HG03280 (cell line): Measurements from ENCODE around the gene ACY1.
"Not testable (repeated sequence)": the region's sequence is repeated elsewhere in the genome, so short reads cannot be mapped to it uniquely, and the experiment has no call there.

Source experiments
- ATAC-seq: cut with Tn5 transposase; IDR thresholded peaks from one replicate; pipeline ENCODE4 v1.9.1; 2021; ENCODE audit warnings: mild to moderate bottlenecking, moderate library complexity; ENCODE audit not compliant: unreplicated experiment

The ACY1 gene

GRCh38 chr3:51980253-51980652 lies 3.1 kb upstream of the ACY1 start:
- no peak for ATAC-seq

- peak; percentile 43 for ATAC-seq
Observed at GRCh38 chr3:51982352-51982837, 940 bp upstream of the ACY1 start.

DNA sequence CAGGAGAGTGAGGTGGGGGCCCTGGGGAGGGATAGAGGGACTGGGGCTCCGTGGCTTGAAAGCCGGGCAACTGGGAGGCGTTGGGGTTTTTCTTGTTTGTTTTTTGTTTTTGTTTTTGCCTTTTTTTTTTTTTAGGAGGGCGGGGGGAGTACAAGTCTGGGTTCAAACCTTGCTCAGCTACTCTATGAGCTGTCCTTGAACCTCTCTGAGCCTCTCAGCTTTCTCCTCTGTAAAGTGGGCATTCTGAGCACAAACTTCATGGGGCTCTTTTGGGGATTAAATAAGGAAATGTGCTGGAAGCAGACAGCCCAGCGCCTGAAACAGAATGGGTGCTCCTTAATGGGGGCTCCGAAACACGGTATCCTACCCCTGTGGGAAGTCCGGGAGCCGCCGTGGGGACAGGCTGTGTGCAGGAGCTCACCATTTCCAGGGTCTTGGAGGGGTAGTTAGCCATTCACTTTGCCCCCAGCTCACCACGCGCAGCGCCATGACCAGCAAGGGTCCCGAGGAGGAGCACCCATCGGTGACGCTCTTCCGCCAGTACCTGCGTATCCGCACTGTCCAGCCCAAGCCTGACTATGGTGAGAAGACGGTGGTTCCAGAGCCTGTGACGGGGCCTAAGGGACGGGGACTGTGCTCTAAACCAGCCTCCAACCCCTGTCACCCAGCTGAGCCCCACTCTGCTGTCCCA lies 388 bp downstream of the ACY1 start:
- ATAC-seq: no peak

- no peak for ATAC-seq
Observed at GRCh38 chr3:51984269-51984647, 923 bp downstream of the ACY1 start.

DNA sequence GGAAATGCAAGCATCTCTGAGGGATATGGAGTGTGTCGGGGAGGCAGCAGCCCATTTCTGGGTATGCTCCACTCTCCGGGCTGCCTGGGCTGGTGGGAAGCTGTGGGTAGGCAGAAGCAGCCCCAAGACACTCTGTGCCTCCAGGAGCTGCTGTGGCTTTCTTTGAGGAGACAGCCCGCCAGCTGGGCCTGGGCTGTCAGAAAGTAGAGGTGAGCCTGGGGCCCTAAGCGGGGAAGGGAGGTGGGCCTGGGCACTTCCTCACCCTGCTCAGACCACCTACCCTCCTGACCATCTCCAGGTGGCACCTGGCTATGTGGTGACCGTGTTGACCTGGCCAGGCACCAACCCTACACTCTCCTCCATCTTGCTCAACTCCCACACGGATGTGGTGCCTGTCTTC lies 1.7 kb downstream of the ACY1 start:
- no peak for ATAC-seq

GRCh38 chr3:51986010-51986947 lies 2.9 kb downstream of the ACY1 start:
- ATAC-seq: no peak

- ATAC-seq: no peak
Observed at GRCh38 chr3:51987568-51987967, 4.2 kb downstream of the ACY1 start.

- no peak for ATAC-seq
Observed at GRCh38 chr3:51988286-51989146, 5.2 kb downstream of the ACY1 start.

DNA sequence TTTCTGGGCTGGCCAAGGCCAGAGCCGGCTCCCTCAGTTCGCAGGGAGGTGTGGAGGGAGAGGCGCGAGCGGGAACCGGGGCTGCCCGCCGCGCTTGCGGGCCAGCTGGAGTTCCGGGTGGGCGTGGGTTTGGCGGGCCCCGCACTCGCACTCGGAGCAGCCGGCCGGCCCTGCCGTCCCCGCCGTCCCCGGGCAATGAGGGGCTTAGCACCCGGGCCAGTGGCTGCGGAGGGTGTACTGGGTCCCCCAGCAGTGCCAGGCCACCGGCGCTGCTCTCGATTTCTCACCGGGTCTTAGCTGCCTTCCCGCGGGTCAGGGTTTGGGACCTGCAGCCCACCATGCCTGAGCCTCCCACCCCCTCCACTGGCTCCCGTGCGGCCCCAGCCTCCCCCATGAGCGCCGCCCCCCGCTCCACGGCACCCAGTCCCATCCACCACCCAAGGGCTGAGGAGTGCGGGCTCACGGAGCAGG lies 7.2 kb downstream of the ACY1 start:
- not testable (repeated sequence) for ATAC-seq

- ATAC-seq: no peak
Observed at GRCh38 chr3:51992017-51992682, 8.8 kb downstream of the ACY1 start.

DNA sequence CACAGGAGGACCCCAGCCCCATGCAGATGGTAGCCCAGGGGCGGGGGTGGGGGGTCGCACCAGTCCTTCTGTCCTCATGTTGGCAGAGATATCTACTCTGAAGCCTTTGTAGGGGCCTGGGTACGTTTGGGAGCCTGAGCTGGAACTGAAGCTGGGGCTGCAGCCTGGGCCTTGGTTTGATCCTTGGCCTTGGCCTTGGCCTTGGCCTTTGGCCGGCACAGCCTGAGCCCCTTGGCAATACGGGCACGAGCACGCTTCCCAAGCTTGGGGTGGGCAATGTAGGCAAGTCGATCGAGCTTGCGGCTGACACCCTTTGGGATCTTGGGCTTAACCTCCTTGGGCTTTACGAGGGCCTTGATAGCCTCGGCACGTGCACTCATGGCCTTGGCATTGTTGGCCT lies 10.3 kb downstream of the ACY1 start:
- ATAC-seq: not testable (repeated sequence)

GRCh38 chr3:51994530-51994929 lies 11.2 kb downstream of the ACY1 start:
- ATAC-seq: no peak

GRCh38 chr3:51995346-51996163 lies 12.2 kb downstream of the ACY1 start, which contains the start of gene RPL29:
Gene RPL29 (minus strand): TSS chr3:51995895. CDS start chr3:51995461, 434 bp downstream.
- peak; percentile 87 for ATAC-seq

DNA sequence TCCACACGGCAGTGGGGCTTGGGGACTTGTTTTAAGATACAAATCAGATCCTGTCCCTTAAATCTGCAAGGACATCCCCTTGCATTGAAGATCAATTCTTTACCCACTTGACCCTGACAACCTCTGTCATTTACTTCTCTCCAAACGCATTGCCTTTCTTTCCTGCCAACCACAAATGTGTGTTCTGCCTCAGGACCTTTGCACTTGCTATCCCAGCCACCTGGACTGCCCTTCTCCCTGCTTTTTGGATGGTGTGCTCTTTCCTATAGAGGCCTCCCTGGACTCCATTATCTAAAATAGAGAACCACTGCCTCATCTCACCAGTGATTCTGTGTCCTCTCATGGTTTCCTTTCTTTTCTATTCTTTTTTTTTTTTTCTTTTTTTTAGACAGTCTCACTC lies 13.8 kb downstream of the ACY1 start:
- no peak for ATAC-seq

GRCh38 chr3:51997935-51998596 lies 14.7 kb downstream of the ACY1 start:
- ATAC-seq: no peak

DNA sequence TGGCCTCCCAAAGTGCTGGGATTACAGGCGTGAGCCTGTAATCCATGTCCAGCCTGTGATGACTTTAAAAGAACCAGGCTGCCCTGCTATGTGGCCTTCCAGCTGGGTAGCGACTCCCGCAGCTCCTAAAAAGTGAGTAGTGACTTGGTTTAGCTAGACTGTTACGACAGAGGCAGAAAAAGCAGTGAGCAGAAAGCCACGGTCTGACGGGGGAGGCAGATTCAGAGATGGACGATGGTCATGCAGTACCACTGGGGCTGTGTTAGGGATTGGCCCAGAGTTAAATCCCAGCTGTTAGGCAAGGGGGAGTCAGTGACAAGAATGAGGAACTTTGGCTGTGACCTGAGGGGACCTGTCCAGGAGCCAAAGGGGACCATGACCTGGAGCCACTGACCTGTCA lies 15.4 kb downstream of the ACY1 start:
- ATAC-seq: no peak

GRCh38 chr3:51999846-52000245 lies 16.5 kb downstream of the ACY1 start:
- no peak for ATAC-seq

DNA sequence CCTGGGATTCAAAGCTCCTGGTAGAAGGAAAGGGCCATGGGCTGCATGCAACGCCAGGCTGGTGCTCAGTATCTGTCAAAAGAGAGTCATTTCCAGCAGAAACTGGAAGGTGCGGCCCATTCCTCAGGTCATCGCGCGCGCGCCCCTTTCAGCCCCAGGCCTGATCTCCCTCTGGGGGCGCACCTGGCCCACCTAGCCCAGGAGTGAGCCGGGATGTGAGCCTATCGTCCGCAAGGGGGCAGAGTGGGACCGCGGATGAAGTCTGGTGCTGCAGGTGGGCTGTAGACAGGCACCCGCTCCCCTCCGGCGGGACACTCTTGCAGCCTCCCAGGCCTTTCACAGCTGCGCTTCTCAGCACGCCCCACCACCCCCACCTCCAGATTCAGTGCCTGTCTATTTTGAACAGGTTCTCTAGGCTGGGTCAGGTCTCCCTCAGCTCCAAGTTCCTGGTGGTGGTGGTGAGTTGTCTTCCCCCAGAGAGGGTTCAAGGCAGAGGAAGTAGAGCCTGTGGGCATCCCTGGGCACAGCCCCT lies 18.2 kb downstream of the ACY1 start:
- peak; percentile 79 for ATAC-seq

DNA sequence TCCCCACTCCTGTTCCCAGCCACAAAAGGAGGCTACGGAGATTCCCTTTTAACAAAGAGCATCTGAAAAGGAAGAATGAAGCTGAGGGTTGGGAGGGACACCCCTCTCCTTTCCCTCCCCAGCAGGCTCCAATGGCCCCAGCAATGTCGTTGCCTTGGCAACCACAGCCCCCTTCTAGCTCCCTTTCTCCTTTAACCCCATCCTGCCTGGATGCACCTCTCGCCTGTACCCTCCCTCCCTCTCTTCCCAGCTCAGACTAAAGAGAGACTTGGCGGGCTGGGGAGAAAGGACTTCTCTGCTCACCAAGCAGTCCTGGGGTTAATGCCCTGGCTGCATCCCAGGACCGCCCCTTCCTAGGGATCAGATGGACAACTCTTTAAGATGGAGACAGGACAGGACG lies 19.4 kb downstream of the ACY1 start:
- no peak for ATAC-seq
